Measurements from ENCODE around the gene ASB8. TPM values are rescaled to one million over a fixed set of nuclear protein-coding genes. Genes with fewer than 3 reads are reported as not detected.
A peak's percentile ranks its signal among the peaks of the same experiment; 100 is the strongest.
"Not testable (repeated sequence)": the region's sequence is repeated elsewhere in the genome, so short reads cannot be mapped to it uniquely, and the experiment has no call there.

The ASB8 gene
- total and polyA plus RNA-seq, 3 experiments from 2014 or later: 32.5 to 81.8 (median 38.1) TPM

DNA sequence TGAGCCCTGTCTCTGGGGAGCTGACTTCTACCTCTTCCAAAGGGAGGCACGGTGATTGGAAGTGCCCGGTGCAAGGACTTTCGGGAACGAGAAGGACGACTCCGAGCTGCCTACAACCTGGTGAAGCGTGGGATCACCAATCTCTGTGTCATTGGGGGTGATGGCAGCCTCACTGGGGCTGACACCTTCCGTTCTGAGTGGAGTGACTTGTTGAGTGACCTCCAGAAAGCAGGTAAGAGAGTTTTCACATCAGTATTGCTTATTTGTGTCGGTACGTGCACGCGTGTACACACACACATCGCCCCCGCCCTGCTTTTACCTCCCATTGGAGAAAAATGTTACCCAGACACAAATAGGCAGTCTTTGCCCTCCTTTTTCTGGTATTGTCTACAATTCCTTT lies 24.5 kb downstream of the ASB8 start:
- H3K4me3 ChIP-seq (ENCODE audit: low read length): no peak overlapping the region
- no peaks in the 10 kb centered on the region for H3K36me3 ChIP-seq (ENCODE audit: insufficient read depth, low read length)
- DNase-seq: no peak
- ChIA-PET CTCF (interaction anchor here (0.9 kb wide), 1 partner anchor 15 kb away, joined by 3 read pairs; no protein-coding TSS in a partner anchor), POLR2A (no interaction called here)
- Mint-ChIP-seq H3K4me3 (no peak overlapping the region), H3K36me3 (peaks cover 4 to 58% (median 20%) of the 10 kb centered on the region in 3 donors), H3K9me3 (no peaks in the 10 kb centered on the region), H3K27ac (peak overlapping the region in 2 of 8 donors; percentile 10 to 14), H3K4me1 (no peaks in the 10 kb centered on the region), H3K27me3 (no peaks in the 10 kb centered on the region)
- no peaks in the 10 kb centered on the region for H3K27me3 ChIP-seq (ENCODE audit: insufficient read depth, low read length, poor library complexity, severe bottlenecking)
- H3K9me3 ChIP-seq (ENCODE audit: low read length): no peaks in the 10 kb centered on the region
- H3K4me1 ChIP-seq (ENCODE audit: insufficient read depth, low read length): no peaks in the 10 kb centered on the region
- no peak overlapping the region for H3K27ac ChIP-seq (ENCODE audit: low read depth, low read length)

DNA sequence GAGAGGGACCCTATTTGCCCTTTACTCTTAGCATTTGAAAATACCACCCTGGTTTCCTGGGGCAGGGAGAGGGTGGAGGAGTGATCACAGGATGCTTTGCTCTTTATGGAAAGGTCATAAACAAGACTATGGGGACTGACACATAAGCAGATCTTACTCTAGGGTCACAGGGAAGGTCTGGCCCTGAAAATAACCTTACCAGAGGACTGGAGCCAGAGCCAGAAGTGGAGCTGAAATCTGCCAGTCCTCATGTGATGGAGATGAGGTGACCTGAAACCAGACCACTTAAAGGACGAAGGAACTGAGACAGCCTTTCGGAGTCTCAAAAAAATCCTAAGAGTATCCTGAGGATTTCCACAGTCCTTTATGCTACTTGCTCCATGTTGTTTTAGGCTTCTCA lies 25.8 kb downstream of the ASB8 start:
- Histone ChIP-seq H3K36me3 (ENCODE audit: insufficient read depth, low read length) (no peaks in the 10 kb centered on the region), H3K27ac (ENCODE audit: low read depth, low read length) (no peak overlapping the region), H3K27me3 (ENCODE audit: insufficient read depth, low read length, poor library complexity, severe bottlenecking) (no peaks in the 10 kb centered on the region), H3K9me3 (ENCODE audit: low read length) (no peaks in the 10 kb centered on the region), H3K4me1 (ENCODE audit: insufficient read depth, low read length) (no peaks in the 10 kb centered on the region), H3K4me3 (ENCODE audit: low read length) (no peak overlapping the region)
- H3K36me3 Mint-ChIP-seq: peaks cover 4 to 51% (median 20%) of the 10 kb centered on the region in 3 donors
- CTCF ChIA-PET: no interaction called here
- H3K9me3 Mint-ChIP-seq: no peaks in the 10 kb centered on the region
- no peak overlapping the region for H3K4me3 Mint-ChIP-seq
- DNase-seq: no peak
- no peaks in the 10 kb centered on the region for H3K4me1 Mint-ChIP-seq
- no peaks in the 10 kb centered on the region for H3K27me3 Mint-ChIP-seq
- POLR2A ChIA-PET: no interaction called here
- H3K27ac Mint-ChIP-seq: no peak overlapping the region

DNA sequence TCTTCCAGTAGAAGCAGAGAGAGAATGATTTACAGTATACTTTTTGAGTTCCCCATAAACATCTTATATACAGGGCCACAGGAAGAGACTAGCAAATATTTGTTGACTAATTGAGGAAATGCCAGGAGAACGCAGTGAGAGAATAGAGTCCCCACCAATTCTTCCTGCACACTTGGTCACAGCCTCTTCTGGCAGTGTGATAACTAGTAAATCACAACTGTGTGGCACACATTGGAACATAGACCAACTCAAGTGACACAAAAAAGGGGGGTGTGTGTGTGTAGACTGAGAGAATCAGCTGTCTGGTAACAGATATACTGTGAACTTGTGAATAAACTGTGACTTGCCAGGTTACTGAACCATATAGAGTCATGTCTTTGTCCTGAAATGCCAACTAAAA lies 27.9 kb downstream of the ASB8 start:
- Histone ChIP-seq H3K27me3 (ENCODE audit: insufficient read depth, low read length, poor library complexity, severe bottlenecking) (no peaks in the 10 kb centered on the region), H3K9me3 (ENCODE audit: low read length) (no peaks in the 10 kb centered on the region), H3K4me1 (ENCODE audit: insufficient read depth, low read length) (no peaks in the 10 kb centered on the region), H3K36me3 (ENCODE audit: insufficient read depth, low read length) (no peaks in the 10 kb centered on the region), H3K4me3 (ENCODE audit: low read length) (no peak overlapping the region), H3K27ac (ENCODE audit: low read depth, low read length) (no peak overlapping the region)
- no peak overlapping the region for H3K27ac Mint-ChIP-seq
- ChIA-PET POLR2A (no interaction called here), CTCF (no interaction called here)
- no peaks in the 10 kb centered on the region for H3K27me3 Mint-ChIP-seq
- no peaks in the 10 kb centered on the region for H3K4me1 Mint-ChIP-seq
- no peak for DNase-seq
- H3K9me3 Mint-ChIP-seq: no peaks in the 10 kb centered on the region
- no peak overlapping the region for H3K4me3 Mint-ChIP-seq
- H3K36me3 Mint-ChIP-seq: peaks cover 4 to 43% (median 15%) of the 10 kb centered on the region in 3 donors

DNA sequence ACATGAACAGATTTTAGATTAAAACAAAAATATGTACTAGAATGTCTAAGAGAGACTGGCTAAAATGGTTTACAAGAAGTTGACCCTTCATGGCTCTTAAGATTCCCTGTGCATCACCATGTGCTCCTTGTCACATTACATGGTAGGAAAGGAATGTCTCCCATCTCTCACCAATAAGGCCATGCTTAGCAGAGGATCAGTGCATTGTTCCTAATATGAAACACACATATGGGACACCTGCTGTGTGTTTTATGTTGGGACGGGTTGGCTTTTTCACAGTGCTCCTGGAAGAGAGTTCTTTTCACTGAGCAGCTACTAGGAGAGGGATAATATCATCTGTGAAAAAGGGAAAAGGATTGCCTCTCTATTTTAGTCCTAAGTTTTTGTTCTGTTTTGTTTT lies 28.5 kb downstream of the ASB8 start:
- DNase-seq: no peak
- no peak overlapping the region for H3K27ac ChIP-seq (ENCODE audit: low read depth, low read length)
- Mint-ChIP-seq H3K4me3 (no peak overlapping the region), H3K9me3 (no peaks in the 10 kb centered on the region), H3K4me1 (no peaks in the 10 kb centered on the region), H3K27ac (no peak overlapping the region), H3K36me3 (peaks cover 4 to 41% (median 17%) of the 10 kb centered on the region in 3 donors), H3K27me3 (no peaks in the 10 kb centered on the region)
- no peaks in the 10 kb centered on the region for H3K9me3 ChIP-seq (ENCODE audit: low read length)
- no peak overlapping the region for H3K4me3 ChIP-seq (ENCODE audit: low read length)
- H3K4me1 ChIP-seq (ENCODE audit: insufficient read depth, low read length): no peaks in the 10 kb centered on the region
- H3K36me3 ChIP-seq (ENCODE audit: insufficient read depth, low read length): no peaks in the 10 kb centered on the region
- POLR2A ChIA-PET: interaction anchor here (0.6 kb wide), 1 partner anchor 28 kb away, joined by 8 read pairs; no protein-coding TSS in a partner anchor
- no peaks in the 10 kb centered on the region for H3K27me3 ChIP-seq (ENCODE audit: insufficient read depth, low read length, poor library complexity, severe bottlenecking)
- CTCF ChIA-PET: interaction anchor here (0.9 kb wide), 1 partner anchor 9 kb away, joined by 4 read pairs; the partner anchor contains the start of gene PFKM

DNA sequence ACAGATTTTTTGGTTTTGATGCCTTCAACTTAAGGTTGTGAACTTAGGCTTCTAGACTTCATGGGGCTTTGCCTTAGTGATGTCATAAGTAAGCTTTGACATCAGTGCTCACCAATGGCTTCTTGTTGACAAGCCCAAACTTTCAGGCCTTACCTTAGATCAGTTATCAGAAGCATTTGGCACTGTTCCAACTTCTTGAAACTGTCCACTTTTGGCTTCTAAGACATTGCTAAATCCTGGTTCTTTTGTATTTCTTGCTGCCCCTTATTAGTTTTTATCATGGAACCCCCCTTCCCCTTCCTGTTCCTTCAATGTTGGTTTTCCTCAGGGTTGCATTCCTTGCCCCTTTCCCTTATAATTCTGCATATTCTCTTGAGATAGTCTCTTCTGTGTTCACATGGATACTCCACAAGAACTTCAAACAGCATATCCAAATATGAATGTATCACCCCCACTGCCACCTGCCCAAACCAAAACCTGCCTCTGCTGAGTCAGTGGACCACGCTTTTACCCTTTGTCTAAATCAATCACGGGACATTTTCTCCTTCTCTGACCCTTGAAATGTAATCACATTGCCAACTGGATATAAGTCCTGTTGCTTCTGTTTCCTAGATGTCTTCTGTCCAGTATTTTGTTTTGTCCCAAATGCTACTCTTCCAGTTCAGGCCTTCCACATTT lies 30.2 kb downstream of the ASB8 start:
- no peak overlapping the region for H3K4me3 ChIP-seq (ENCODE audit: low read length)
- no peaks in the 10 kb centered on the region for H3K4me1 Mint-ChIP-seq
- H3K4me1 ChIP-seq (ENCODE audit: insufficient read depth, low read length): no peaks in the 10 kb centered on the region
- no peak overlapping the region for H3K27ac Mint-ChIP-seq
- no peak overlapping the region for H3K4me3 Mint-ChIP-seq
- H3K27me3 ChIP-seq (ENCODE audit: insufficient read depth, low read length, poor library complexity, severe bottlenecking): no peaks in the 10 kb centered on the region
- H3K27me3 Mint-ChIP-seq: no peaks in the 10 kb centered on the region
- ChIA-PET POLR2A (no interaction called here), CTCF (interaction anchor here (0.6 kb wide), 1 partner anchor 958 kb away, joined by 3 read pairs; no protein-coding TSS in a partner anchor)
- peaks cover 0 to 31% (median 17%) of the 10 kb centered on the region in 3 donors for H3K36me3 Mint-ChIP-seq
- H3K27ac ChIP-seq (ENCODE audit: low read depth, low read length): no peak overlapping the region
- no peaks in the 10 kb centered on the region for H3K9me3 ChIP-seq (ENCODE audit: low read length)
- no peaks in the 10 kb centered on the region for H3K36me3 ChIP-seq (ENCODE audit: insufficient read depth, low read length)
- no peaks in the 10 kb centered on the region for H3K9me3 Mint-ChIP-seq
- no peak for DNase-seq

DNA sequence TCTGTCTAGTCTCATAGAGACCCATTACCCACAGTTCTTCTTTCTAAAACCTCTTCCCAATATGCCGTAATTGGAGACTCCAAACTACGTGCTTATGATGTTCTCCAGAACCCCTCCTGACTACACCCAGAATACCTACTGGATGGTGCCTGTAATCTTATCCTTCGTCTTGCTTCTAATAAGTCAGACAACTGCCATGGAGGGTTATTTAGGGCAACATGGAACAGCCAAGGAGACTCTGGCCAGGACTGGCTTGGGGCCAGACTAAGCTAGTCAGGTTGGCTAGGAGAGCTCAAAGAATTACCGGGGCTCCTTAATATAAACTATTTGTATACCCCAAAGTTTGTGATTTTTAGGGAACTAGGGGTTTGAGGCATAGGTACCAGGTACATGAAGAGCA lies 31.3 kb downstream of the ASB8 start:
- no peaks in the 10 kb centered on the region for H3K9me3 Mint-ChIP-seq
- no peak for DNase-seq
- peaks cover 0 to 23% (median 15%) of the 10 kb centered on the region in 3 donors for H3K36me3 Mint-ChIP-seq
- H3K4me1 Mint-ChIP-seq: no peaks in the 10 kb centered on the region
- no peak overlapping the region for H3K27ac ChIP-seq (ENCODE audit: low read depth, low read length)
- H3K27ac Mint-ChIP-seq: peak overlapping the region in 2 of 8 donors; percentile 10 to 16
- no peak overlapping the region for H3K4me3 ChIP-seq (ENCODE audit: low read length)
- no peak overlapping the region for H3K4me3 Mint-ChIP-seq
- CTCF ChIA-PET: no interaction called here
- H3K4me1 ChIP-seq (ENCODE audit: insufficient read depth, low read length): no peaks in the 10 kb centered on the region
- H3K9me3 ChIP-seq (ENCODE audit: low read length): no peaks in the 10 kb centered on the region
- POLR2A ChIA-PET: interaction anchor here (0.7 kb wide), 1 partner anchor 22 kb away, joined by 7 read pairs; no protein-coding TSS in a partner anchor
- H3K27me3 Mint-ChIP-seq: no peaks in the 10 kb centered on the region
- H3K27me3 ChIP-seq (ENCODE audit: insufficient read depth, low read length, poor library complexity, severe bottlenecking): no peaks in the 10 kb centered on the region
- no peaks in the 10 kb centered on the region for H3K36me3 ChIP-seq (ENCODE audit: insufficient read depth, low read length)

DNA sequence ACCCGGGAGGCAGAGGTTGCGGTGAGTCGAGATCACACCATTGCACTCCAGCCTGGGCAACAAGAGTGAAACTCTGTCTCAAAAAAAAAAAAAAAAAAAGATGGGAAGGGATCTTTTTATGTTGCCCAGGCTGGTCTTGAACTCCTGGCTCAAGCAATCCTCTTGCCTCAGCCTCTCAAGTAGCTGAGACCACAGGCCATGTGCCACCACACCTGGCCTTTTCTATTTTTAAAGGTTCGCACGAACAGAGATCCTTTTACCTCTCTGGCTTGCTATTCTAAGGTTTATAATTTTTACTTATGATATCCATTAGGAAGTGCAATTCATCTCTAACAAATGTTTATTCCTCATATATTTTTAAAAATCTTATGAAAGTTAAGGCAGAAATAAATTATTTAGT lies 31.8 kb downstream of the ASB8 start:
- H3K36me3 Mint-ChIP-seq: peaks cover 0 to 19% (median 12%) of the 10 kb centered on the region in 3 donors

DNA sequence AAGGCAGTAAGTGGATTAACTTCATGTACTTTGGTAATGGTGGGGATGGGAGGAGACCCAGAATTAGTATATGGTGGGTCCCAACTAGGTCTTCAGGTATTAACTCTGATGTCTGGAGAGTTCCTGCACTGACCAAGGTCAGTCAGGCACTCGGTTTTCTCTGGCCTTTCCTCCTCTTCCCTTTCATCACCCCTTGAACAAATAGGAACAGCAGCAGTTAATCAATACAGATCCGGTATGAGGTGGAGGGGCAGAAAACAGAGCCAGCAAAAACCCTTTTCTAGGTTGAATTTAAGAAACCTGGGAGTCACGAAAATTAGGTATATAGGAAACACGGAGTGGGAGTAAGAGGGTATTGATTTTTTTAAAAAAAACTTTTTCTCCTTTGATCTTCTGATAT lies 34.1 kb downstream of the ASB8 start:
- H3K4me3 Mint-ChIP-seq: no peak overlapping the region
- Histone ChIP-seq H3K27me3 (ENCODE audit: insufficient read depth, low read length, poor library complexity, severe bottlenecking) (no peaks in the 10 kb centered on the region), H3K9me3 (ENCODE audit: low read length) (no peaks in the 10 kb centered on the region), H3K4me3 (ENCODE audit: low read length) (no peak overlapping the region), H3K4me1 (ENCODE audit: insufficient read depth, low read length) (peaks cover 4% of the 10 kb centered on the region), H3K36me3 (ENCODE audit: insufficient read depth, low read length) (no peaks in the 10 kb centered on the region), H3K27ac (ENCODE audit: low read depth, low read length) (no peak overlapping the region)
- peaks cover 0 to 1% (median 0%) of the 10 kb centered on the region in 5 donors for H3K9me3 Mint-ChIP-seq
- peaks cover 0 to 14% (median 9%) of the 10 kb centered on the region in 3 donors for H3K36me3 Mint-ChIP-seq
- CTCF ChIA-PET: no interaction called here
- peaks cover 15 to 22% (median 19%) of the 10 kb centered on the region in 3 donors for H3K4me1 Mint-ChIP-seq
- H3K27ac Mint-ChIP-seq: no peak overlapping the region
- H3K27me3 Mint-ChIP-seq: peaks cover 0 to 12% of the 10 kb centered on the region in 2 donors
- DNase-seq: no peak
- POLR2A ChIA-PET: no interaction called here

More for the DNA sequence above, 31.8 kb downstream of the ASB8 start:
- H3K4me3 Mint-ChIP-seq; H3K27ac ChIP-seq (ENCODE audit: low read depth, low read length); H3K4me1 Mint-ChIP-seq; H3K27me3 ChIP-seq (ENCODE audit: insufficient read depth, low read length, poor library complexity, severe bottlenecking); CTCF ChIA-PET; H3K36me3 ChIP-seq (ENCODE audit: insufficient read depth, low read length); H3K27me3 Mint-ChIP-seq; H3K4me3 ChIP-seq (ENCODE audit: low read length); DNase-seq; H3K27ac Mint-ChIP-seq; H3K9me3 Mint-ChIP-seq; H3K4me1 ChIP-seq (ENCODE audit: insufficient read depth, low read length); H3K9me3 ChIP-seq (ENCODE audit: low read length): not testable (repeated sequence)
- POLR2A ChIA-PET: interaction anchor here (0.7 kb wide), 1 partner anchor 23 kb away, joined by 7 read pairs; no protein-coding TSS in a partner anchor

Measured in CD8-positive, alpha-beta memory T cell (primary cell).